ENCODE data around the gene LNX2. TPM values are rescaled to one million over a fixed set of nuclear protein-coding genes. Genes with fewer than 3 reads are reported as not detected.

LNX2 gene
- total and polyA plus RNA-seq, 2 donors (not counting 1 experiment from before 2014, with no cell fraction given): 2.9 to 10.9 TPM

GRCh38 chr13:27643334-27644132 lies 23.2 kb upstream of the LNX2 start:
- DNase-seq (no peak), ATAC-seq (ENCODE audit: low read depth) (no peak)
- H3K9me3 ChIP-seq (ENCODE audit: control extremely low read depth in 1 of 3, control insufficient read depth in 2 of 3, insufficient read depth in 1 of 3, low read length in 2 of 3): peaks cover 0 to 2% (median 0%) of the 10 kb centered on the region in 3 donors
- Mint-ChIP-seq H3K9me3 (ENCODE audit: insufficient read depth) (no peaks in the 10 kb centered on the region), H3K27ac (no peak overlapping the region), H3K27me3 (no peaks in the 10 kb centered on the region), H3K4me3 (no peak overlapping the region), H3K4me1 (peaks cover 27% of the 10 kb centered on the region)
- H3K4me3 ChIP-seq (ENCODE audit: control extremely low read depth in 1 of 5, extremely low read depth in 1 of 5, insufficient read depth in 1 of 5, low read depth in 2 of 5, low read length in 4 of 5): no peak overlapping the region
- H3K27me3 ChIP-seq (replicated peaks in 1 of 4; ENCODE audit: control extremely low read depth in 1 of 4, control insufficient read depth in 3 of 4, insufficient read depth in 4 of 4, low read length in 3 of 4): no peaks in the 10 kb centered on the region
- WGBS (ENCODE audit: insufficient coverage): 60% methylated on average over 2 of the region's 5 CpGs
- CTCF ChIA-PET: no interaction called here
- intact Hi-C loops (cut with micrococcal nuclease): no loop called here
- H3K4me2 ChIP-seq (replicated peaks; ENCODE audit: low read depth, low read length, poor library complexity, severe bottlenecking): no peak overlapping the region
- no peak overlapping the region for H3K9ac ChIP-seq (ENCODE audit: low read length)
- H2AFZ ChIP-seq (ENCODE audit: insufficient read depth, low read depth, low read length, poor library complexity, severe bottlenecking): no peak overlapping the region
- POLR2A ChIA-PET: no interaction called here
- peaks cover 55% of the 10 kb centered on the region for H3K79me2 ChIP-seq (ENCODE audit: control insufficient read depth, insufficient read depth, low read length)
- no peaks in the 10 kb centered on the region for H3K4me1 ChIP-seq (ENCODE audit: control insufficient read depth in 2 of 2, insufficient read depth in 2 of 2, low read length in 2 of 2)
- no peak overlapping the region for H3K27ac ChIP-seq (ENCODE audit: low read length in 2 of 2)
- peaks cover 18% of the 10 kb centered on the region for H4K20me1 ChIP-seq (ENCODE audit: control insufficient read depth, insufficient read depth, low read length, poor library complexity, severe bottlenecking)
- peaks cover 3 to 6% of the 10 kb centered on the region in 2 experiments for H3K36me3 ChIP-seq (replicated peaks in 1 of 2; ENCODE audit: control extremely low read depth in 1 of 2, control insufficient read depth in 1 of 2, extremely low read depth in 1 of 2, insufficient read depth in 2 of 2, low read length in 1 of 2)
- TF ChIP-seq EZH2 (IDR thresholded peaks at IDR 0.05; ENCODE audit: borderline replicate concordance, insufficient read depth, low read depth, low read length, poor library complexity, severe bottlenecking) (no peak), CTCF (IDR thresholded peaks at IDR 0.05) (no peak)
